IMR-90 (cell line): ENCODE data around the gene SEC22A. TPM values are rescaled to one million over a fixed set of nuclear protein-coding genes. Genes with fewer than 3 reads are reported as not detected.

ENCODE experiments used
- ATAC-seq: fragments of 200-7000 bp; cut with Tn5 transposase; 2 replicates; pipeline ENCODE4 v1.9.1; 2020; ENCODE audit warnings: low read depth, mild to moderate bottlenecking, moderate library complexity
- BruUV-seq: library from RNA; stranded (reverse); fragments of 400-500 nt; replicated peaks from 2 replicates; lab custom pipeline; 2021; lab: Mats Ljungman, UMichigan
- CTCF ChIA-PET: fragments of 300-600 bp; formaldehyde crosslinking; extraction: SDS; loops from one replicate; lab custom pipeline; 2021; ENCODE audit warnings: antibody characterized with exemption; lab: Yijun Ruan, JAX
- POLR2A ChIA-PET: fragments of 300-600 bp; sonication (Branson Sonifier 250); formaldehyde crosslinking; loops from one replicate; lab custom pipeline; 2022; ENCODE audit warnings: antibody characterized with exemption; ENCODE audit not compliant: unreplicated experiment; lab: Charles Lee
- DNase-seq: peaks from one replicate; pipeline ENCODE4 v3.0.0; 2013
- H2AFZ ChIP-seq: replicated peaks from 2 replicates; pipeline ENCODE3; 2013; ENCODE audit warnings: low read length, mild to moderate bottlenecking; ENCODE audit not compliant: poor library complexity
- H2AK5ac ChIP-seq: 2 replicates; pipeline ENCODE4 v1.6.1; 2013; ENCODE audit warnings: low read depth, low read length, inconsistent platforms
- H2AK9ac ChIP-seq: replicated peaks from 2 replicates; pipeline ENCODE3; 2013; ENCODE audit warnings: mild to moderate bottlenecking, low read depth, low read length, moderate library complexity; ENCODE audit not compliant: poor library complexity
- H2BK120ac ChIP-seq: 2 replicates; pipeline ENCODE4 v1.6.1; 2013; ENCODE audit warnings: low read depth, low read length, inconsistent platforms
- H2BK15ac ChIP-seq: 3 replicates; pipeline ENCODE4 v1.6.1; 2013; ENCODE audit warnings: low read depth, low read length, inconsistent platforms
- H2BK20ac ChIP-seq: 2 replicates; pipeline ENCODE4 v1.6.1; 2013; ENCODE audit warnings: low read depth, mild to moderate bottlenecking, inconsistent platforms, low read length, moderate library complexity
- H2BK5ac ChIP-seq: 2 replicates; pipeline ENCODE4 v1.6.1; 2013; ENCODE audit warnings: mild to moderate bottlenecking, low read depth, low read length, inconsistent platforms; ENCODE audit not compliant: poor library complexity, severe bottlenecking
- H3K14ac ChIP-seq: replicated peaks from 2 replicates; pipeline ENCODE4 v1.6.1; 2013; ENCODE audit warnings: low read depth, low read length, inconsistent platforms
- H3K18ac ChIP-seq: 2 replicates; pipeline ENCODE4 v1.6.1; 2013; ENCODE audit warnings: low read depth, low read length, control low read depth
- H3K23ac ChIP-seq: 2 replicates; pipeline ENCODE4 v1.6.1; 2013; ENCODE audit warnings: low read depth, low read length, inconsistent platforms
- H3K27ac ChIP-seq: 2 replicates; pipeline ENCODE4 v1.5.1; 2013; ENCODE audit warnings: mild to moderate bottlenecking, control low read depth, low read length; ENCODE audit not compliant: insufficient read depth
- H3K27me3 ChIP-seq: 2 replicates; pipeline ENCODE4 v1.6.1; 2013; ENCODE audit warnings: low read length; ENCODE audit not compliant: control insufficient read depth, insufficient read depth
- H3K36me3 ChIP-seq: 2 replicates; pipeline ENCODE4 v1.6.1; 2013; ENCODE audit warnings: low read length, mixed read lengths; ENCODE audit not compliant: control insufficient read depth, insufficient read depth
- H3K4ac ChIP-seq: 2 replicates; pipeline ENCODE4 v1.6.1; 2013; ENCODE audit warnings: low read depth, low read length, inconsistent platforms
- H3K4me1 ChIP-seq: 2 replicates; pipeline ENCODE4 v1.6.1; 2013; ENCODE audit warnings: low read length, mixed read lengths; ENCODE audit not compliant: control insufficient read depth, insufficient read depth
- H3K4me2 ChIP-seq: 2 replicates; pipeline ENCODE4 v1.6.1; 2013; ENCODE audit warnings: low read depth, mild to moderate bottlenecking, control low read depth, low read length, moderate library complexity
- H3K4me3 ChIP-seq: 2 replicates; pipeline ENCODE4 v1.5.1; 2013; ENCODE audit warnings: low read depth, mild to moderate bottlenecking, control low read depth, low read length, moderate library complexity; ENCODE audit not compliant: insufficient read depth
- H3K56ac ChIP-seq: 2 replicates; pipeline ENCODE4 v1.6.1; 2013; ENCODE audit warnings: low read length, inconsistent platforms; ENCODE audit not compliant: insufficient read depth; ENCODE audit errors: extremely low read depth
- H3K79me1 ChIP-seq, 2 experiments: 2 replicates each; pipeline ENCODE4 v1.6.1; 2013; ENCODE audit warnings: low read length in 2 of 2, inconsistent platforms in 1 of 2, low read depth in 1 of 2
- H3K9ac ChIP-seq: 2 replicates; pipeline ENCODE4 v1.6.1; 2013; ENCODE audit warnings: low read depth, low read length, control low read depth
- H3K9me1 ChIP-seq: 2 replicates; pipeline ENCODE4 v1.6.1; 2013; ENCODE audit warnings: low read length, inconsistent platforms; ENCODE audit not compliant: insufficient read depth
- H3K9me3 ChIP-seq: 2 replicates; pipeline ENCODE4 v1.6.1; 2013; ENCODE audit warnings: low read length; ENCODE audit not compliant: control insufficient read depth, insufficient read depth
- H4K20me1 ChIP-seq: 2 replicates; pipeline ENCODE4 v1.6.1; 2013; ENCODE audit warnings: low read length, inconsistent platforms; ENCODE audit not compliant: insufficient read depth
- H4K5ac ChIP-seq: 2 replicates; pipeline ENCODE4 v1.6.1; 2013; ENCODE audit warnings: mild to moderate bottlenecking, low read depth, low read length, control low read depth
- H4K8ac ChIP-seq, 2 experiments: 2 replicates each; pipeline ENCODE4 v1.6.1; 2013; ENCODE audit warnings: low read depth in 2 of 2, low read length in 2 of 2, control low read depth in 1 of 2, inconsistent platforms in 1 of 2
- H4K91ac ChIP-seq: 2 replicates; pipeline ENCODE4 v1.6.1; 2013; ENCODE audit warnings: low read depth, low read length, inconsistent platforms; ENCODE audit not compliant: insufficient read depth
- BHLHE40 ChIP-seq: fragments of 150-350 bp; IDR thresholded peaks from 2 replicates; pipeline ENCODE4 v1.6.1; 2016; ENCODE audit warnings: mild to moderate bottlenecking, low read depth, low read length
- CEBPB ChIP-seq: IDR thresholded peaks from 2 replicates; pipeline ENCODE4 v1.6.1; 2012; ENCODE audit warnings: low read depth, low read length, improper control_type of control experiment
- CHD1 ChIP-seq: IDR thresholded peaks from 2 replicates; pipeline ENCODE4 v1.6.1; 2012; ENCODE audit warnings: low read depth, low read length, improper control_type of control experiment
- ELK1 ChIP-seq: fragments of 150-350 bp; IDR thresholded peaks from 2 replicates; pipeline ENCODE4 v1.6.1; 2016; ENCODE audit warnings: low read depth, mild to moderate bottlenecking, low read length, moderate library complexity, borderline replicate concordance
- FOS ChIP-seq: fragments of 150-350 bp; IDR thresholded peaks from 2 replicates; pipeline ENCODE4 v1.6.1; 2016; ENCODE audit warnings: low read depth, low read length
- MAFK ChIP-seq: IDR thresholded peaks from 2 replicates; pipeline ENCODE4 v1.6.1; 2012; ENCODE audit warnings: low read depth, low read length, improper control_type of control experiment
- MAZ ChIP-seq: IDR thresholded peaks from 2 replicates; pipeline ENCODE4 v1.6.1; 2012; ENCODE audit warnings: low read depth, mild to moderate bottlenecking, low read length, improper control_type of control experiment, moderate library complexity, borderline replicate concordance
- MXI1 ChIP-seq: IDR thresholded peaks from 2 replicates; pipeline ENCODE4 v1.6.1; 2012; ENCODE audit warnings: low read depth, mild to moderate bottlenecking, low read length, moderate library complexity, borderline replicate concordance
- NFE2L2 ChIP-seq: fragments of 150-350 bp; IDR thresholded peaks from 2 replicates; pipeline ENCODE4 v1.6.1; 2016; ENCODE audit warnings: low read depth, mild to moderate bottlenecking, low read length
- POLR2A ChIP-seq: IDR thresholded peaks from 2 replicates; pipeline ENCODE4 v1.6.1; 2012; ENCODE audit warnings: mild to moderate bottlenecking, low read depth, low read length
- RAD21 ChIP-seq: IDR thresholded peaks from 2 replicates; pipeline ENCODE4 v1.6.1; 2012; ENCODE audit warnings: low read length, improper control_type of control experiment
- RCOR1 ChIP-seq: IDR thresholded peaks from 2 replicates; pipeline ENCODE4 v1.6.1; 2012; ENCODE audit warnings: mild to moderate bottlenecking, low read length, improper control_type of control experiment; ENCODE audit not compliant: insufficient replicate concordance
- RFX5 ChIP-seq: IDR thresholded peaks from 2 replicates; pipeline ENCODE4 v1.8.0; 2012; ENCODE audit warnings: low read depth, mild to moderate bottlenecking, low read length, moderate library complexity
- SMC3 ChIP-seq: fragments of 150-350 bp; IDR thresholded peaks from 2 replicates; pipeline ENCODE4 v1.6.1; 2016; ENCODE audit warnings: low read depth, mild to moderate bottlenecking, antibody characterized with exemption, low read length, moderate library complexity
- WGBS, 2 experiments: methylation state at CpG; one replicate each; pipeline versions ENCODE4 v1.1.5 to v1.1.7; 2013; ENCODE audit warnings: missing lambda C conversion rate in 2 of 2; ENCODE audit not compliant: insufficient read length in 1 of 2; ENCODE audit errors: extremely low coverage in 2 of 2; 5-methylcytosine and 5-hydroxymethylcytosine counted together
- dilution Hi-C: fragments of 300-500 bp; cut with HindIII; formaldehyde crosslinking; loops from one replicate; pipeline ENCODE4 v1.14.3; 2018; ENCODE audit warnings: low sequenced_read_pairs; ENCODE audit not compliant: unreplicated experiment
- in situ Hi-C: fragments of 300-500 bp; cut with MboI; formaldehyde crosslinking; loops from 3 replicates; pipeline ENCODE4 v1.14.3; 2019; ENCODE audit warnings: low sequenced_read_pairs, inconsistent platforms, mixed read lengths
- intact Hi-C: fragments of 100-400 bp; cut with micrococcal nuclease; formaldehyde crosslinking; loops from 2 replicates; pipeline ENCODE4 v1.10.0; 2022
- polyA plus RNA-seq, 3 experiments: library from polyadenylated mRNA; depleted of rRNA; stranded (reverse); fragments of >200 nt; gene quantifications; 2 replicates each; pipeline ENCODE4 v1.2.3, GENCODE V29; 2012; ENCODE audit warnings: low replicate concordance in 1 of 3
- total RNA-seq: library from RNA; depleted of rRNA; stranded (reverse); fragments of >200 nt; gene quantifications from 2 replicates; pipeline ENCODE4 v1.2.3, GENCODE V29; 2012
- TF ChIP-seq, protein P1 (sequence below): conservative IDR thresholded peaks from 2 replicates; pipeline ENCODE4 v1.5.1; 2012; ENCODE audit warnings: mild to moderate bottlenecking, low read depth, low read length, improper control_type of control experiment
- TF ChIP-seq, protein P2 (sequence below): fragments of 150-350 bp; IDR thresholded peaks from 2 replicates; pipeline ENCODE4 v1.6.1; 2017; ENCODE audit warnings: mild to moderate bottlenecking, antibody characterized with exemption, low read length, low read depth

The SEC22A gene
- total and polyA plus RNA-seq, 2 of the 4 experiments (the other 2 are of a cell fraction) = 17.5 to 36.0 TPM

GRCh38 chr3:123180791-123181190 lies 21.0 kb upstream of the SEC22A start:
- TF ChIP-seq BHLHE40 = no peak
- TF ChIP-seq RCOR1 = no peak
- no peak for TF ChIP-seq FOS
- no peak for TF ChIP-seq CEBPB
- no peak for TF ChIP-seq RAD21
- no peak for TF ChIP-seq RFX5
- TF ChIP-seq, protein P1, sequence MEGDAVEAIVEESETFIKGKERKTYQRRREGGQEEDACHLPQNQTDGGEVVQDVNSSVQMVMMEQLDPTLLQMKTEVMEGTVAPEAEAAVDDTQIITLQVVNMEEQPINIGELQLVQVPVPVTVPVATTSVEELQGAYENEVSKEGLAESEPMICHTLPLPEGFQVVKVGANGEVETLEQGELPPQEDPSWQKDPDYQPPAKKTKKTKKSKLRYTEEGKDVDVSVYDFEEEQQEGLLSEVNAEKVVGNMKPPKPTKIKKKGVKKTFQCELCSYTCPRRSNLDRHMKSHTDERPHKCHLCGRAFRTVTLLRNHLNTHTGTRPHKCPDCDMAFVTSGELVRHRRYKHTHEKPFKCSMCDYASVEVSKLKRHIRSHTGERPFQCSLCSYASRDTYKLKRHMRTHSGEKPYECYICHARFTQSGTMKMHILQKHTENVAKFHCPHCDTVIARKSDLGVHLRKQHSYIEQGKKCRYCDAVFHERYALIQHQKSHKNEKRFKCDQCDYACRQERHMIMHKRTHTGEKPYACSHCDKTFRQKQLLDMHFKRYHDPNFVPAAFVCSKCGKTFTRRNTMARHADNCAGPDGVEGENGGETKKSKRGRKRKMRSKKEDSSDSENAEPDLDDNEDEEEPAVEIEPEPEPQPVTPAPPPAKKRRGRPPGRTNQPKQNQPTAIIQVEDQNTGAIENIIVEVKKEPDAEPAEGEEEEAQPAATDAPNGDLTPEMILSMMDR = no peak
- no peak for TF ChIP-seq MAZ
- TF ChIP-seq, protein P2, sequence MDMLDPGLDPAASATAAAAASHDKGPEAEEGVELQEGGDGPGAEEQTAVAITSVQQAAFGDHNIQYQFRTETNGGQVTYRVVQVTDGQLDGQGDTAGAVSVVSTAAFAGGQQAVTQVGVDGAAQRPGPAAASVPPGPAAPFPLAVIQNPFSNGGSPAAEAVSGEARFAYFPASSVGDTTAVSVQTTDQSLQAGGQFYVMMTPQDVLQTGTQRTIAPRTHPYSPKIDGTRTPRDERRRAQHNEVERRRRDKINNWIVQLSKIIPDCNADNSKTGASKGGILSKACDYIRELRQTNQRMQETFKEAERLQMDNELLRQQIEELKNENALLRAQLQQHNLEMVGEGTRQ = no peak
- no peak for TF ChIP-seq POLR2A
- TF ChIP-seq SMC3 = no peak
- TF ChIP-seq ELK1 = no peak
- TF ChIP-seq MXI1 = no peak
- TF ChIP-seq MAFK = no peak
- TF ChIP-seq CHD1 = no peak
- TF ChIP-seq NFE2L2 = no peak
- no peak overlapping the region for H3K4ac ChIP-seq
- H3K9ac ChIP-seq = no peak overlapping the region
- H3K27ac ChIP-seq = no peak overlapping the region
- ATAC-seq = no peak
- H2BK15ac ChIP-seq = no peak overlapping the region
- no peaks in the 10 kb centered on the region for H3K79me1 ChIP-seq
- H3K9me1 ChIP-seq = 0 out of 2 replicates have a peak, but pooled peaks cover 3% of the 10 kb centered on the region
- H3K56ac ChIP-seq = no peak overlapping the region
- POLR2A ChIA-PET = no interaction called here
- H4K91ac ChIP-seq = no peak overlapping the region
- BruUV-seq = no TSS peak
- dilution Hi-C loops = no loop called here
- H3K14ac ChIP-seq = no peak overlapping the region
- intact Hi-C loops = no loop called here
- H3K4me1 ChIP-seq = no peaks in the 10 kb centered on the region
- no peaks in the 10 kb centered on the region for H3K36me3 ChIP-seq
- no peak overlapping the region for H2AFZ ChIP-seq
- H2AK5ac ChIP-seq = no peak overlapping the region
- in situ Hi-C loops = no loop called here
- H2BK20ac ChIP-seq = no peak overlapping the region
- no peaks in the 10 kb centered on the region for H3K27me3 ChIP-seq
- H3K9me3 ChIP-seq = no peaks in the 10 kb centered on the region
- no peak overlapping the region for H4K5ac ChIP-seq
- H4K20me1 ChIP-seq = no peaks in the 10 kb centered on the region
- H3K18ac ChIP-seq = no peak overlapping the region
- H3K4me3 ChIP-seq = no peak overlapping the region
- H2BK120ac ChIP-seq = no peak overlapping the region
- no peak overlapping the region for H2BK5ac ChIP-seq
- CTCF ChIA-PET = no interaction called here
- no CpG with 5 or more reads among the region's 5 CpGs for WGBS, 2 experiments
- no peak overlapping the region for H4K8ac ChIP-seq
- DNase-seq = no peak
- H3K4me2 ChIP-seq = no peak overlapping the region
- H2AK9ac ChIP-seq = no peak overlapping the region
- no peak overlapping the region for H3K23ac ChIP-seq
